GM12892 (cell line): ENCODE results near the gene VCL.
"Not testable (repeated sequence)": the region's sequence is repeated elsewhere in the genome, so short reads cannot be mapped to it uniquely, and the experiment has no call there.

ENCODE experiments used
- POLR2A ChIP-seq: IDR thresholded peaks from 2 replicates; pipeline ENCODE4 v1.6.1; 2011; ENCODE audit warnings: low read depth, low read length, control low read depth
- TAF1 ChIP-seq: IDR thresholded peaks from 2 replicates; pipeline ENCODE4 v1.6.1; 2011; ENCODE audit warnings: low read depth, mild to moderate bottlenecking, control low read depth, low read length, borderline replicate concordance

- not testable (repeated sequence) for TF ChIP-seq POLR2A, TAF1
Measured at GRCh38 chr10:74061978-74062377, 64.1 kb downstream of the VCL start.
